HG02970 (cell line): Measurements from ENCODE around the gene RANGAP1.

ENCODE experiments used
- ATAC-seq: cut with Tn5 transposase; IDR thresholded peaks from one replicate; pipeline ENCODE4 v1.9.1; 2021; ENCODE audit warnings: mild to moderate bottlenecking, moderate library complexity, moderate number of reproducible peaks; ENCODE audit not compliant: unreplicated experiment, low FRiP score

Gene RANGAP1

GRCh38 chr22:41204992-41205900 is 80.7 kb downstream of the RANGAP1 start, which contains the start of gene L3MBTL2:
L3MBTL2 (plus strand) TSS chr22:41205312; CDS start chr22:41205363, 51 bp downstream.
- peak; percentile 97 for ATAC-seq

GRCh38 chr22:41204066-41204465 is 81.9 kb downstream of the RANGAP1 start:
- no peak for ATAC-seq

GRCh38 chr22:41203118-41203517 is 82.9 kb downstream of the RANGAP1 start:
- no peak for ATAC-seq

- ATAC-seq = no peak
Observed at GRCh38 chr22:41201141-41201540, 84.8 kb downstream of the RANGAP1 start.

GRCh38 chr22:41198027-41198580 is 87.9 kb downstream of the RANGAP1 start:
- no peak for ATAC-seq

- ATAC-seq = peak; percentile 68
Observed at GRCh38 chr22:41197038-41197972, 88.7 kb downstream of the RANGAP1 start.
